Measurements from ENCODE around the gene NUMA1. TPM values are rescaled to one million over a fixed set of nuclear protein-coding genes. Genes with fewer than 3 reads are reported as not detected.

Gene NUMA1
- total and polyA plus RNA-seq, 2 of the 13 experiments (the other 11 are each of a cell fraction or from before 2014, with no cell fraction given) = 57.3 to 60.2 TPM

DNA sequence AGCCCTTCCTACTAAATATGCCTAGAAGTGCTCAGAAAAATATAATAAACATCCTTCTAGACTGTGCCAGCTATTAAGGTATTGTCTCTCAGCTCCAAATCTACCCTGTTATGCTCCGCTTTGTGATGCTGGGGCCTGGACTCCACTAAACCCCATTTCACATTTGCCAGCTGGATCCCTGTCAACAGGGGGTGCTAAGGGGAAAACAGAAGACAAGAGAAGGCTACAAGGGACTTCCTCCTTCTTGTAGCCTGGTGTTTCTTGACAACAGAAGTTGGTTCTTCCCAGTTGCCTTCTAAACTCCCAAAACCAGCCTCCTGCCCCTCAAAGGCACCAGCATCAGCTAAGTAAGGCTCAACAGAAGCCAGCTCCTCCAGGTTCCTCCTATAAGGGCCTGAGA, 5.2 kb downstream of the NUMA1 start (continued):
- TF ChIP-seq, protein P1, sequence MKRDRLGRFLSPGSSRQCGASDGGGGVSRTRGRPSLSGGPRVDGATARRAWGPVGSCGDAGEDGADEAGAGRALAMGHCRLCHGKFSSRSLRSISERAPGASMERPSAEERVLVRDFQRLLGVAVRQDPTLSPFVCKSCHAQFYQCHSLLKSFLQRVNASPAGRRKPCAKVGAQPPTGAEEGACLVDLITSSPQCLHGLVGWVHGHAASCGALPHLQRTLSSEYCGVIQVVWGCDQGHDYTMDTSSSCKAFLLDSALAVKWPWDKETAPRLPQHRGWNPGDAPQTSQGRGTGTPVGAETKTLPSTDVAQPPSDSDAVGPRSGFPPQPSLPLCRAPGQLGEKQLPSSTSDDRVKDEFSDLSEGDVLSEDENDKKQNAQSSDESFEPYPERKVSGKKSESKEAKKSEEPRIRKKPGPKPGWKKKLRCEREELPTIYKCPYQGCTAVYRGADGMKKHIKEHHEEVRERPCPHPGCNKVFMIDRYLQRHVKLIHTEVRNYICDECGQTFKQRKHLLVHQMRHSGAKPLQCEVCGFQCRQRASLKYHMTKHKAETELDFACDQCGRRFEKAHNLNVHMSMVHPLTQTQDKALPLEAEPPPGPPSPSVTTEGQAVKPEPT (CRISPR knock-in tag; IDR thresholded peaks at IDR 0.05; ENCODE audit: low read depth) = no peak

DNA sequence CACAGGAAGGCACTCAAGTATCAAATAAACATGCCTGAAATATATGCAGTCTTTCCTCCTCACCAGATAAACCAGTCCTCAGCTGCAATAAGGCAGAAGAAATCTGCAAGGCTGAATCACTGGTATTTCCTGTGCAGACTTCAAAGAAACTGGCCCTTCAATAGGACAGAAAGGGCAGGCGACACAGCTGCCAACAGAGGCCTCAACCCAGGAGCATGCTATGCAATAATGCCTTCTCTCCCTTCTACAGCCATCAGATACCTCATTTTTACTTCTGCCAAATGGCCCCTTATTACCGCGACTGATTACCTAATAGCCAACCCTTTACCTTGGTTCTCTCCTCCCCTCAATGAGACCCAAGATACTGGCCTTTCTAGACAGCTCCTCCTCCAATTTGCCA, 8.0 kb downstream of the NUMA1 start:
- 84% methylated on average over 3 of the region's 3 CpGs for WGBS (ENCODE audit: low lambda C conversion rate)
- no peaks in the 10 kb centered on the region for H3K9me3 ChIP-seq (ENCODE audit: low read length)
- peaks cover 0 to 29% of the 10 kb centered on the region in 2 experiments; a peak in 3 of 5 replicates for H3K36me3 ChIP-seq (replicated peaks in 1 of 2; ENCODE audit: control insufficient read depth in 1 of 2, insufficient read depth in 2 of 2, low read length in 2 of 2)
- H3K79me2 ChIP-seq (ENCODE audit: insufficient read depth, low read length) = peaks cover 80% of the 10 kb centered on the region
- H2AFZ ChIP-seq (ENCODE audit: low read length) = no peak overlapping the region
- DNase-seq (ENCODE audit: low spot score) (peak; percentile 44), ATAC-seq (peak; percentile 38; the same call in 2 of the 3 replicates), FAIRE-seq (no peak)
- H4K20me1 ChIP-seq (ENCODE audit: insufficient read depth, low read length) = no peaks in the 10 kb centered on the region
- TF ChIP-seq ETV5 (CRISPR knock-in tag; IDR thresholded peaks at IDR 0.05; ENCODE audit: borderline replicate concordance) (peak; percentile 33; the same call in 1 of the 2 replicates), TCF7 (IDR thresholded peaks at IDR 0.05; ENCODE audit: low read depth) (peak; percentile 28; the same call in 1 of the 2 replicates)
- TF ChIP-seq, protein P2, sequence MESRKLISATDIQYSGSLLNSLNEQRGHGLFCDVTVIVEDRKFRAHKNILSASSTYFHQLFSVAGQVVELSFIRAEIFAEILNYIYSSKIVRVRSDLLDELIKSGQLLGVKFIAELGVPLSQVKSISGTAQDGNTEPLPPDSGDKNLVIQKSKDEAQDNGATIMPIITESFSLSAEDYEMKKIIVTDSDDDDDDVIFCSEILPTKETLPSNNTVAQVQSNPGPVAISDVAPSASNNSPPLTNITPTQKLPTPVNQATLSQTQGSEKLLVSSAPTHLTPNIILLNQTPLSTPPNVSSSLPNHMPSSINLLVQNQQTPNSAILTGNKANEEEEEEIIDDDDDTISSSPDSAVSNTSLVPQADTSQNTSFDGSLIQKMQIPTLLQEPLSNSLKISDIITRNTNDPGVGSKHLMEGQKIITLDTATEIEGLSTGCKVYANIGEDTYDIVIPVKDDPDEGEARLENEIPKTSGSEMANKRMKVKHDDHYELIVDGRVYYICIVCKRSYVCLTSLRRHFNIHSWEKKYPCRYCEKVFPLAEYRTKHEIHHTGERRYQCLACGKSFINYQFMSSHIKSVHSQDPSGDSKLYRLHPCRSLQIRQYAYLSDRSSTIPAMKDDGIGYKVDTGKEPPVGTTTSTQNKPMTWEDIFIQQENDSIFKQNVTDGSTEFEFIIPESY (CRISPR knock-in tag; IDR thresholded peaks at IDR 0.05) = peak; percentile 68; the same call in 1 of the 2 replicates
- TF ChIP-seq, protein P3, sequence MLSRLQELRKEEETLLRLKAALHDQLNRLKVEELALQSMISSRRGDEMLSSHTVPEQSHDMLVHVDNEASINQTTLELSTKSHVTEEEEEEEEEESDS (CRISPR knock-in tag; IDR thresholded peaks at IDR 0.05; ENCODE audit: borderline replicate concordance) = no peak
- ChIA-PET CTCF (ENCODE audit: low intra/inter-chr PET ratio, low total read pairs) (no interaction called here), POLR2A (interaction anchor here (0.9 kb wide), 1 partner anchor 31 kb away, joined by 3 read pairs; no protein-coding TSS in a partner anchor)
- no peak overlapping the region for H3K9ac ChIP-seq (ENCODE audit: insufficient read depth, low read depth, low read length)
- intact Hi-C loops (cut with micrococcal nuclease; ENCODE audit: unreplicated experiment) = no loop called here
- no peak overlapping the region for H3K27ac ChIP-seq (ENCODE audit: extremely low read length, insufficient read depth, low read length)
- H3K4me3 ChIP-seq (replicated peaks in 1 of 3; ENCODE audit: insufficient read depth in 1 of 3, low read depth in 2 of 3, low read length in 3 of 3) = no peak overlapping the region
- peaks cover 26% of the 10 kb centered on the region for H3K4me1 ChIP-seq (ENCODE audit: insufficient read depth, low read length)
- H3K4me2 ChIP-seq (ENCODE audit: low read depth, low read length) = no peak overlapping the region
- in situ Hi-C loops (cut with HindIII; ENCODE audit: extremely low pct_ligation_motif_present, low pct_unique_long_range_greater_than_20kb) = no loop called here
- no TSS peak for BruUV-seq (replicated peaks)
- no peaks in the 10 kb centered on the region for H3K27me3 ChIP-seq (ENCODE audit: control insufficient read depth in 1 of 2, insufficient read depth in 2 of 2, low read length in 2 of 2)
